DOHH2 (cell line): ENCODE results near the gene NPAS2.

ENCODE experiments used
- EZH2phosphoT487 ChIP-seq: fragments of 200-600 bp; sonication (generic); IDR thresholded peaks from 2 replicates; pipeline ENCODE4 v1.6.1; 2017; ENCODE audit warnings: borderline replicate concordance, mild to moderate bottlenecking, antibody characterized with exemption, low read length, moderate library complexity, mixed read lengths
- TF ChIP-seq, protein P1 (sequence below): fragments of 200-600 bp; sonication (generic); IDR thresholded peaks from one replicate; pipeline ENCODE4 v1.5.1; 2014; ENCODE audit warnings: antibody characterized with exemption, mild to moderate bottlenecking, low read depth, low read length; ENCODE audit not compliant: poor library complexity, severe bottlenecking

DNA sequence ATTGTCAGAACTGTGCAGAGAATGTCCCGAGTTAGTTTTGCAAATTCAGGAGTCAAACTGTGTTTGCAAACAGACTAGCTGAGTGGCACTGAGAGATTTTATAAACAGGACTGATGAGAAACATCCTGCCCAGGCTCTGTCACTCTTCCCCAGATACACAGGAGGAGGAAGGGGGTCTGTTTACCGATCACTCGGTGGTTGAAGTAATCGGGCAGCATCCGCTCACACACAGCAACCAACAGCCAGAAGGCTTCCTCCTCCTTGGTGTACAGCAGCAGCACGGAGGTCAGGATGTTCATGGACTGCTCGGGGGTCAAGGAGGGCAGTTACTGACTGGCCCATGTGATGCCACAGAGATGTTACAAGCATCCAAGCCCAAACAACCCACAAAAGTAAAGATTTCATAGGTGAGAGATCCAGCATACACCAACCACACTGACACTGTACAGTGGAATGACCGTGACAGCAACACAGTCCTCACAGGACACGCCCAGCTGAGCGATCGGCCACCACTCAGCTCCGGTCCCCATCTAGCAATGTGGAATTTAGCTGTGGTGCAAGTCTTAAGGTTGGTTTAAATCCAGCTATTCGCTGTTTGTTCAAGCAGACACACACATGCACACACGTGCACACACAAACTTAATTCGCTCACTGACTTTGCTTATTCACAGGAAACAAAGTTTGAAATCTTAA lies 212.3 kb downstream of the NPAS2 start:
- TF ChIP-seq, protein P1, sequence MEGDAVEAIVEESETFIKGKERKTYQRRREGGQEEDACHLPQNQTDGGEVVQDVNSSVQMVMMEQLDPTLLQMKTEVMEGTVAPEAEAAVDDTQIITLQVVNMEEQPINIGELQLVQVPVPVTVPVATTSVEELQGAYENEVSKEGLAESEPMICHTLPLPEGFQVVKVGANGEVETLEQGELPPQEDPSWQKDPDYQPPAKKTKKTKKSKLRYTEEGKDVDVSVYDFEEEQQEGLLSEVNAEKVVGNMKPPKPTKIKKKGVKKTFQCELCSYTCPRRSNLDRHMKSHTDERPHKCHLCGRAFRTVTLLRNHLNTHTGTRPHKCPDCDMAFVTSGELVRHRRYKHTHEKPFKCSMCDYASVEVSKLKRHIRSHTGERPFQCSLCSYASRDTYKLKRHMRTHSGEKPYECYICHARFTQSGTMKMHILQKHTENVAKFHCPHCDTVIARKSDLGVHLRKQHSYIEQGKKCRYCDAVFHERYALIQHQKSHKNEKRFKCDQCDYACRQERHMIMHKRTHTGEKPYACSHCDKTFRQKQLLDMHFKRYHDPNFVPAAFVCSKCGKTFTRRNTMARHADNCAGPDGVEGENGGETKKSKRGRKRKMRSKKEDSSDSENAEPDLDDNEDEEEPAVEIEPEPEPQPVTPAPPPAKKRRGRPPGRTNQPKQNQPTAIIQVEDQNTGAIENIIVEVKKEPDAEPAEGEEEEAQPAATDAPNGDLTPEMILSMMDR, result no peak
- TF ChIP-seq EZH2phosphoT487, result no peak
